Measurements from ENCODE around the gene APBA1. TPM values are rescaled to one million over a fixed set of nuclear protein-coding genes. Genes with fewer than 3 reads are reported as not detected.
A peak's percentile ranks its signal among the peaks of the same experiment; 100 is the strongest.

APBA1 gene
- total RNA-seq, 4 donors from 2014 or later, result 1.3 to 8.0 (median 1.7) TPM

DNA sequence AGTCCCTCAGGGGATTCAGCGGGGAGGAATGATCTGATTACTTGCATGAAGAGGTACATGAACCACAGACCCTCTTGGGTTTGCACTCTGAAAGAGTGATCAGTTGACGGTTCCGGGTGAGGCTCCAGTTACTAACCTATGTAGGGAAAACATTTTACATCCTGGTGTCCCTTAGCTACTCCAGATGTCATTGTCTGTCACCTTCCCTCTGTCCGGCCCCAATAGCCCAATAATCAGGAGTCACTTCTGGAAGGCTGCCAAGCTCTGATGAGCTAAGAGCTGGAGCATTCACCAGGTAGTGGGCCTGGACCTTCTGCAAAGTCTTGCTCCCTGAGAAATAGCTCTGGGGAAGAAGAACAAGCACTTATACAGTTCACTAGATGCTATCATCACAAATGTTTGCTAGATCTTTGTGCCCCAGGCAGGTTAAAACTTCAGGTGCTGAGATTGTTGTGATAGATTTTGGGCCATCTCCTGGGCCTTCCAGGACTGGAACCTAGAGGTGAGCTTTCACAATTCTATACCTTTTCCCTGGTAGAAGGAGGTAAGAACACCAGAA is 282.7 kb downstream of the APBA1 start:
- no peaks in the 10 kb centered on the region for H3K9me3 ChIP-seq
- H3K4me1 ChIP-seq, result peaks cover 0 to 22% (median 0%) of the 10 kb centered on the region in 3 donors
- intact Hi-C loops (cut with DNase I), result no loop called here
- no peak for DNase-seq
- no peak for TF ChIP-seq POLR2A (IDR thresholded peaks at IDR 0.05)
- TF ChIP-seq, protein P1, sequence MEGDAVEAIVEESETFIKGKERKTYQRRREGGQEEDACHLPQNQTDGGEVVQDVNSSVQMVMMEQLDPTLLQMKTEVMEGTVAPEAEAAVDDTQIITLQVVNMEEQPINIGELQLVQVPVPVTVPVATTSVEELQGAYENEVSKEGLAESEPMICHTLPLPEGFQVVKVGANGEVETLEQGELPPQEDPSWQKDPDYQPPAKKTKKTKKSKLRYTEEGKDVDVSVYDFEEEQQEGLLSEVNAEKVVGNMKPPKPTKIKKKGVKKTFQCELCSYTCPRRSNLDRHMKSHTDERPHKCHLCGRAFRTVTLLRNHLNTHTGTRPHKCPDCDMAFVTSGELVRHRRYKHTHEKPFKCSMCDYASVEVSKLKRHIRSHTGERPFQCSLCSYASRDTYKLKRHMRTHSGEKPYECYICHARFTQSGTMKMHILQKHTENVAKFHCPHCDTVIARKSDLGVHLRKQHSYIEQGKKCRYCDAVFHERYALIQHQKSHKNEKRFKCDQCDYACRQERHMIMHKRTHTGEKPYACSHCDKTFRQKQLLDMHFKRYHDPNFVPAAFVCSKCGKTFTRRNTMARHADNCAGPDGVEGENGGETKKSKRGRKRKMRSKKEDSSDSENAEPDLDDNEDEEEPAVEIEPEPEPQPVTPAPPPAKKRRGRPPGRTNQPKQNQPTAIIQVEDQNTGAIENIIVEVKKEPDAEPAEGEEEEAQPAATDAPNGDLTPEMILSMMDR (IDR thresholded peaks at IDR 0.05), result no peak
- WGBS, 2 donors, result 81 to 95% methylated on average over 4 of the region's 4 CpGs
- no peaks in the 10 kb centered on the region for H3K27me3 ChIP-seq
- peaks cover 0 to 34% (median 0%) of the 10 kb centered on the region in 3 donors for H3K36me3 ChIP-seq
- H3K27ac ChIP-seq, result no peak overlapping the region
- H3K4me3 ChIP-seq, result no peak overlapping the region

DNA sequence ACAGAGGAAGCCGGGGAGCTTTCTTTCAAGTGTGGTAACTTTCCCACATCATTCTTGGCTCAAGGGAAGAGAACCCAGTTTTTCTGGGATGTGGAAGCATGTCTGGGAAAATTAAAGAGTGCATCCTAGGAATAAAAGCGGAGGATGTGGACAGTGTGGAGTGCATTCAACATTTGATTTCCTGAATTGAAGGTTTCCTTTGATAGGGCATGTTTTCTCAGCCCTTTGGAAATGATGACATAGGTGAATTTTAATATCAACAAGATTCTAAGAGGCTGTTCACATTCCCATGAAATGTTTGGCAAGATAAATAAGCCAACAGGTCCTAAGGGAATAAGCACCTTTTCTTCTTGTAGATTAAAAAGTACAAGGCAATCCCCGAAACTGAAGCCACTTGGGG is 283.6 kb downstream of the APBA1 start:
- intact Hi-C loops (cut with DNase I), result no loop called here
- H3K36me3 ChIP-seq, result peaks cover 0 to 39% (median 0%) of the 10 kb centered on the region in 3 donors
- no peaks in the 10 kb centered on the region for H3K9me3 ChIP-seq
- TF ChIP-seq, protein P1 (IDR thresholded peaks at IDR 0.05), result no peak
- TF ChIP-seq POLR2A (IDR thresholded peaks at IDR 0.05), result no peak
- no peak overlapping the region for H3K27ac ChIP-seq
- peaks cover 0 to 22% (median 0%) of the 10 kb centered on the region in 3 donors for H3K4me1 ChIP-seq
- H3K4me3 ChIP-seq, result no peak overlapping the region
- no peaks in the 10 kb centered on the region for H3K27me3 ChIP-seq
- DNase-seq, result no peak
- WGBS, 2 donors, result 68 to 77% methylated on average over 3 of the region's 3 CpGs

DNA sequence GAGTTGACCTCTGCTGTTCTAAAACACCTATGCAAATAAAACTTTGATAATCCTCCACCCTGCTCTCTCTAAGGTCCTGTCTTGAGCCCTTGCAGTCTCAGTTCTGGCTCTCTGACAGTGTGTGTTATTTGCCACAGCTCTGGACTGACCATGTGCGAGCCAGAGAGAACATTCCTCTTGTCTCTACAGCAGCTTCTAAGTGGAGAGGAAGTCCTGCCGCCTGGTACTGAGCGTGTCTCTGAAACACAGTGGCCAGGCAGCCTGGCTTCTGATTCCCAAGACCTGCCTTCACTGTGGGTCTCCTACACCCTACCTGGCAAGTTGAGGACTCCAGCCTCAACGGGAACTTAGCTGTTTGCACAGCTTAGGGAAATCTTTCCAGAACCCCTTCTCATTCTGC is 285.5 kb downstream of the APBA1 start:
- TF ChIP-seq POLR2A (IDR thresholded peaks at IDR 0.05), result no peak
- TF ChIP-seq, protein P1 (IDR thresholded peaks at IDR 0.05), result no peak
- H3K27ac ChIP-seq, result no peak overlapping the region
- peaks cover 0 to 19% (median 0%) of the 10 kb centered on the region in 3 donors for H3K4me1 ChIP-seq
- WGBS, 2 donors, result 82% methylated on average over 2 of the region's 4 CpGs; no CpG with 5 or more reads in 1 of the 2 donors
- H3K27me3 ChIP-seq, result no peaks in the 10 kb centered on the region
- H3K9me3 ChIP-seq, result no peaks in the 10 kb centered on the region
- intact Hi-C loops (cut with DNase I), result no loop called here
- DNase-seq, result no peak
- no peak overlapping the region for H3K4me3 ChIP-seq
- H3K36me3 ChIP-seq, result peaks cover 0 to 42% (median 0%) of the 10 kb centered on the region in 3 donors

DNA sequence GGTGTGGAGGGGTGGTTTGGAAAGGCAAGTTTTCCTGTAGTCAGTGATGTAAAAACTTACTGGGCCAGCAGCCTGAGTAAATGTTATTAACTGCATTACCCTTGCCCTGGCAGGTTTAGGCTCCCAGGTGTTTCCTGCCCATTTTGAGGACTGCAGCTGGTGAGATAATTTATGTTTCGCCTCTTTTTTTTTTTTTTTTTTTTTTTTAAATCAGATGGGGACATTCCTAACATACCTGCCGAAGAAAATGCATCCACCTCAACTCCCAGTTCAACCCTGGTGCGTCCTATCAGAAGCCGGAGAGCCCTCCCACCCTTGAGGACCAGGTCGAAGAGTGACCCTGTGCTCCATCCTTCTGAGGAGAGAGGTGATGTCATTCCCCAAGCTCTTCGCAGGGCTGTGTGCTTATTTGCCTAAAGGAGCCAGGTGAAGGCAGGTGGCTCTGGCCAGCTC is 286.6 kb downstream of the APBA1 start:
- Histone ChIP-seq H3K4me1 (peaks cover 0 to 16% (median 0%) of the 10 kb centered on the region in 3 donors), H3K27ac (peak overlapping the region in 1 of 4 donors; percentile 44), H3K9me3 (no peaks in the 10 kb centered on the region), H3K36me3 (peaks cover 0 to 36% (median 0%) of the 10 kb centered on the region in 3 donors), H3K4me3 (no peak overlapping the region), H3K27me3 (no peaks in the 10 kb centered on the region)
- intact Hi-C loops (cut with DNase I), result no loop called here
- TF ChIP-seq POLR2A (IDR thresholded peaks at IDR 0.05), result no peak
- TF ChIP-seq, protein P1 (IDR thresholded peaks at IDR 0.05), result no peak
- DNase-seq, result no peak
- WGBS, 2 donors, result 33 to 37% methylated on average over 3 to 6 of the region's 6 CpGs

DNA sequence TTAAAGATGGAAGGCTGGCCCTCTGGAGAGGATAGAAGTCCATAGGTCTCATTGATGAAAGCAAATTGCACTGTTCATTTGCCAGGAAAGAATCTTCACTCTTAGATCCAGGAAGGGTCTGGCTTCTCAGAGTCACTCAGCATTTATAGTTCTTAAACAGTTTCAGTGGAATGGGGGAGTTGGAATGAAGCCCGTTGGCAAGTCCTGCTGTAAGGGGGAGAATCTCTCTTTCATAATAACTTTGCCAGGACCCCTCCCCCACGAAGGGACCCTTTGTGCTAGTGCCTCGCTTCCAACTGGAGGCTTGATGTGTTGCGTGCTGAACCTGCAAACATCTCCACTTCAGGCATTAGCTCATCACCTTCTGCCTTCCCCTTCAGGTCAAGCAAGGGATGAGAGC is 290.0 kb downstream of the APBA1 start:
- intact Hi-C loops (cut with DNase I), result no loop called here
- no peak for DNase-seq
- WGBS, 2 donors, result 53 to 73% methylated on average over 3 to 4 of the region's 4 CpGs
- H3K4me3 ChIP-seq, result no peak overlapping the region
- H3K36me3 ChIP-seq, result peaks cover 0 to 25% (median 0%) of the 10 kb centered on the region in 3 donors
- TF ChIP-seq, protein P1 (IDR thresholded peaks at IDR 0.05), result no peak
- H3K27ac ChIP-seq, result no peak overlapping the region
- H3K9me3 ChIP-seq, result no peaks in the 10 kb centered on the region
- H3K27me3 ChIP-seq, result no peaks in the 10 kb centered on the region
- H3K4me1 ChIP-seq, result peaks cover 0 to 34% (median 9%) of the 10 kb centered on the region in 3 donors
